HepG2 (cell line): ENCODE results near the gene TUBA8. TPM values are rescaled to one million over a fixed set of nuclear protein-coding genes. Genes with fewer than 3 reads are reported as not detected.

Experiments used
- ATAC-seq: fragments of 200-7000 bp; cut with Tn5 transposase; 3 replicates; pipeline ENCODE4 v1.9.1; 2020; ENCODE audit warnings: mild to moderate bottlenecking, moderate library complexity
- BruUV-seq: library from RNA; stranded (reverse); fragments of 400-500 nt; replicated peaks from 2 replicates; lab custom pipeline; 2021; lab: Mats Ljungman, UMichigan
- CTCF ChIA-PET: fragments of 300-600 bp; formaldehyde crosslinking; extraction: SDS; loops from one replicate; lab custom pipeline; 2021; ENCODE audit warnings: low total read pairs, inconsistent platforms, low intra/inter-chr PET ratio; lab: Yijun Ruan, JAX
- POLR2A ChIA-PET: fragments of 350-600 bp; sonication (Branson Sonifier 250); formaldehyde crosslinking; loops from one replicate; lab custom pipeline; 2020; ENCODE audit warnings: antibody characterized with exemption, inconsistent platforms; lab: Yijun Ruan, JAX
- DNase-seq: peaks from one replicate; pipeline ENCODE4 v3.0.0-alpha.2; 2015; ENCODE audit warnings: low spot score
- FAIRE-seq: peaks from 3 replicates; lab custom pipeline; 2011; peaks lifted over from hg19 to GRCh38; lab: Jason Lieb, UNC
- H2AFZ ChIP-seq: one replicate; pipeline ENCODE4 v1.6.1; 2011; ENCODE audit warnings: low read length, inconsistent platforms
- H3K27ac ChIP-seq: fragments of 300-600 bp; 3 replicates; pipeline ENCODE4 v1.8.0; 2011; ENCODE audit warnings: mixed run types, mild to moderate bottlenecking, mixed read lengths, low read length, inconsistent platforms; ENCODE audit not compliant: insufficient read depth; ENCODE audit errors: extremely low read length
- H3K27me3 ChIP-seq, 2 experiments: fragments of 200-600 bp in 1 of 2; 2 replicates in 1 of 2; 3 replicates in 1 of 2; pipeline versions ENCODE4 v1.6.0 to v1.8.0; 2011; ENCODE audit warnings: low read length in 2 of 2, mild to moderate bottlenecking in 2 of 2, moderate library complexity in 2 of 2, inconsistent platforms in 1 of 2; ENCODE audit not compliant: insufficient read depth in 2 of 2, control insufficient read depth in 1 of 2
- H3K36me3 ChIP-seq, 2 experiments: fragments of 200-600 bp in 1 of 2; replicated peaks in 1 of 2; 2 replicates in 1 of 2; 3 replicates in 1 of 2; pipeline versions ENCODE4 v1.5.1 to v1.8.0; 2011; ENCODE audit warnings: low read length in 2 of 2, inconsistent platforms in 1 of 2; ENCODE audit not compliant: insufficient read depth in 2 of 2, control insufficient read depth in 1 of 2
- H3K4me1 ChIP-seq: 2 replicates; pipeline ENCODE4 v1.5.1; 2012; ENCODE audit warnings: low read length, inconsistent platforms; ENCODE audit not compliant: insufficient read depth
- H3K4me2 ChIP-seq: 2 replicates; pipeline ENCODE4 v1.6.0; 2011; ENCODE audit warnings: low read depth, low read length, inconsistent platforms
- H3K4me3 ChIP-seq, 3 experiments: fragments of 200-600 bp in 1 of 3; sonication (generic), shearing (Covaris generic) in 1 of 3; replicated peaks in 1 of 3; 2 replicates each; pipeline ENCODE4 v1.5.1; 2011 to 2016; ENCODE audit warnings: low read length in 3 of 3, inconsistent platforms in 2 of 3, low read depth in 2 of 3, mild to moderate bottlenecking in 2 of 3, control low read depth in 1 of 3, mixed read lengths in 1 of 3; ENCODE audit not compliant: insufficient read depth in 1 of 3
- H3K79me2 ChIP-seq: one replicate; pipeline ENCODE4 v1.6.1; 2011; ENCODE audit warnings: low read length, inconsistent platforms; ENCODE audit not compliant: insufficient read depth
- H3K9ac ChIP-seq: 2 replicates; pipeline ENCODE4 v1.6.0; 2011; ENCODE audit warnings: mild to moderate bottlenecking, low read depth, low read length, inconsistent platforms; ENCODE audit not compliant: insufficient read depth
- H3K9me3 ChIP-seq: 2 replicates; pipeline ENCODE4 v1.5.1; 2012; ENCODE audit warnings: mild to moderate bottlenecking, low read length
- H4K20me1 ChIP-seq: 2 replicates; pipeline ENCODE4 v1.6.0; 2011; ENCODE audit warnings: inconsistent platforms, mild to moderate bottlenecking, low read length, moderate library complexity; ENCODE audit not compliant: insufficient read depth
- AGO2 ChIP-seq: fragments of 200-400 bp; formaldehyde crosslinking; optimal IDR thresholded peaks from 2 replicates; pipeline ENCODE3; 2017; ENCODE audit warnings: mild to moderate bottlenecking, low read depth, low read length, moderate library complexity
- ARNTL ChIP-seq: sonication (generic); formaldehyde crosslinking; IDR thresholded peaks from 2 replicates; pipeline ENCODE4 v1.4.0; 2020; ENCODE audit warnings: mild to moderate bottlenecking, missing genetic modification reagents
- ATF2 ChIP-seq: sonication (generic); formaldehyde crosslinking; IDR thresholded peaks from 2 replicates; pipeline ENCODE4 v1.4.0; 2020; ENCODE audit warnings: missing genetic modification reagents
- CENPX ChIP-seq: sonication (generic); formaldehyde crosslinking; IDR thresholded peaks from 2 replicates; pipeline ENCODE4 v1.9.0; 2021; ENCODE audit warnings: mild to moderate bottlenecking, missing genetic modification reagents, moderate library complexity
- EHMT2 ChIP-seq: fragments of 200-600 bp; sonication (generic); IDR thresholded peaks from 2 replicates; pipeline ENCODE4 v1.7.0; 2017; ENCODE audit warnings: antibody characterized with exemption, low read depth, low read length, borderline replicate concordance
- HOMEZ ChIP-seq: IDR thresholded peaks from 2 replicates; pipeline ENCODE4 v1.6.1; 2016; ENCODE audit warnings: low read depth
- MLLT10 ChIP-seq: sonication (generic); formaldehyde crosslinking; IDR thresholded peaks from 2 replicates; pipeline ENCODE4 v1.4.0; 2020; ENCODE audit warnings: missing genetic modification reagents
- ZBTB26 ChIP-seq: IDR thresholded peaks from 2 replicates; pipeline ENCODE4 v1.6.1; 2016; ENCODE audit warnings: missing compliant biosample characterization, missing genetic modification reagents, borderline replicate concordance
- ZFP36L2 ChIP-seq: sonication (generic); formaldehyde crosslinking; IDR thresholded peaks from 2 replicates; pipeline ENCODE4 v1.4.0; 2020; ENCODE audit warnings: missing genetic modification reagents
- ZFY ChIP-seq: sonication (generic); formaldehyde crosslinking; IDR thresholded peaks from 2 replicates; pipeline ENCODE4 v1.4.0; 2020; ENCODE audit warnings: missing genetic modification reagents
- ZNF121 ChIP-seq: sonication (generic); formaldehyde crosslinking; IDR thresholded peaks from 2 replicates; pipeline ENCODE4 v1.5.0; 2020; ENCODE audit warnings: mild to moderate bottlenecking, missing genetic modification reagents
- ZNF468 ChIP-seq: sonication (generic); formaldehyde crosslinking; IDR thresholded peaks from 2 replicates; pipeline ENCODE4 v1.8.0; 2022; ENCODE audit warnings: mild to moderate bottlenecking, moderate library complexity, missing genetic modification reagents
- ZNF496 ChIP-seq: sonication (generic); formaldehyde crosslinking; IDR thresholded peaks from 2 replicates; pipeline ENCODE4 v1.8.1; 2023; ENCODE audit warnings: mild to moderate bottlenecking, moderate library complexity, missing genetic modification reagents; ENCODE audit not compliant: insufficient replicate concordance
- ZNF530 ChIP-seq: sonication (generic); formaldehyde crosslinking; IDR thresholded peaks from 2 replicates; pipeline ENCODE4 v1.5.0; 2020; ENCODE audit warnings: low read depth, mild to moderate bottlenecking, missing genetic modification reagents
- ZSCAN29 ChIP-seq: sonication (generic); formaldehyde crosslinking; conservative IDR thresholded peaks from 2 replicates; pipeline ENCODE4 v1.4.0; 2020; ENCODE audit warnings: mild to moderate bottlenecking, missing genetic modification reagents
- WGBS: methylation state at CpG from one replicate; pipeline ENCODE4 v1.1.6; 2017; ENCODE audit warnings: low lambda C conversion rate; 5-methylcytosine and 5-hydroxymethylcytosine counted together
- in situ Hi-C: cut with HindIII; loops from 2 replicates; pipeline ENCODE4 v1.10.0; 2017; ENCODE audit warnings: low pct_unique_long_range_greater_than_20kb; ENCODE audit not compliant: extremely low pct_ligation_motif_present
- intact Hi-C: fragments of 100-400 bp; cut with micrococcal nuclease; formaldehyde crosslinking; loops from one replicate; pipeline ENCODE4 v1.10.0; 2022; ENCODE audit not compliant: unreplicated experiment
- polyA plus RNA-seq, 8 experiments: library from polyadenylated mRNA; depleted of rRNA in 3 of 8; stranded (reverse) in 7 of 8; unstranded in 1 of 8; fragments of >200 nt; fragmentation: Illumina TruSeq in 4 of 8; extraction: Trizol in 4 of 8; gene quantifications; 2 replicates each; pipeline versions ENCODE4 v1.2.1 to v1.2.3, GENCODE V29; 2011 to 2016; ENCODE audit warnings: low read depth in 4 of 8, missing spikeins in 1 of 8, mixed read lengths in 1 of 8; ENCODE audit not compliant: insufficient read depth in 1 of 8
- total RNA-seq, 5 experiments: library from RNA; depleted of rRNA; stranded (reverse); fragments of >200 nt; fragmentation: Illumina TruSeq; extraction: Trizol; gene quantifications; 2 replicates each; pipeline ENCODE4 v1.2.3, GENCODE V29; 2016; ENCODE audit warnings: low read depth in 1 of 5

The TUBA8 gene
- total and polyA plus RNA-seq, 2 of the 13 experiments (the other 11 are each of a cell fraction or from before 2014, with no cell fraction given), result 0.35 to 0.69 TPM

GRCh38 chr22:18130699-18131429 is 20.3 kb downstream of the TUBA8 start:
- Histone ChIP-seq H3K4me3 (no peak overlapping the region), H4K20me1 (no peaks in the 10 kb centered on the region), H3K9ac (no peak overlapping the region), H3K79me2 (no peaks in the 10 kb centered on the region), H3K4me2 (no peak overlapping the region), H2AFZ (no peak overlapping the region), H3K36me3 (peaks cover 2 to 6% of the 10 kb centered on the region in 2 experiments; a peak in 3 of 5 replicates), H3K27me3 (no peaks in the 10 kb centered on the region), H3K9me3 (no peaks in the 10 kb centered on the region), H3K27ac (no peak overlapping the region), H3K4me1 (no peaks in the 10 kb centered on the region)
- no TSS peak for BruUV-seq
- 95% methylated on average over 20 of the region's 20 CpGs for WGBS
- CTCF ChIA-PET, result no interaction called here
- in situ Hi-C loops, result no loop called here
- DNase-seq (no peak), ATAC-seq (no peak), FAIRE-seq (no peak)
- POLR2A ChIA-PET, result no interaction called here
- peak; percentile 34 for TF ChIP-seq AGO2
- TF ChIP-seq ZNF496 (CRISPR knock-in tag), result no peak
- intact Hi-C loops, result no loop called here

DNA sequence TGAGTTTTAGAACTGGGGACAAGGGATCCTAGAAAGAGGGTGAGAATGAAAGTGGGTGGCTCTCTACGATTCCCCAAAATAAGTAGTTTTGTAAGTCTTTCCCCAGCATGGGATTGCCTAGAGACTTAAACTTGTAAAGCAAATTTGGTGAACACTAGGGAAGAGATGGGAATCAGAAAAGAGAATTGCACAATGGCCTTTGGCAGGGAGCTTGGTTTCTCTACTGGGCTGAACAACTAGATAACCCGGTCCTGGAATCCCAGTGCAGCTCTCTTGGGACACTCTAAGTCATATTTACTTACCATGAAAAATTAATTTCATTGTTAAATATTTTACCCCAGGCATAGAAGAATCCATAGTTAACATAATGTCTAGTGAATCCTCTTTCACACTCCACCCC is 22.8 kb downstream of the TUBA8 start:
- H3K27ac ChIP-seq, result no peak overlapping the region
- DNase-seq (no peak), ATAC-seq (no peak), FAIRE-seq (no peak)
- H4K20me1 ChIP-seq, result no peaks in the 10 kb centered on the region
- intact Hi-C loops, result no loop called here
- H3K4me2 ChIP-seq, result no peak overlapping the region
- H3K9ac ChIP-seq, result no peak overlapping the region
- 92% methylated on average over 2 of the region's 2 CpGs for WGBS
- CTCF ChIA-PET, result no interaction called here
- POLR2A ChIA-PET, result no interaction called here
- H3K4me3 ChIP-seq, result no peak overlapping the region
- H3K79me2 ChIP-seq, result no peaks in the 10 kb centered on the region
- H2AFZ ChIP-seq, result no peak overlapping the region
- H3K4me1 ChIP-seq, result no peaks in the 10 kb centered on the region
- no peaks in the 10 kb centered on the region for H3K9me3 ChIP-seq
- H3K27me3 ChIP-seq, result no peaks in the 10 kb centered on the region
- in situ Hi-C loops, result no loop called here
- TF ChIP-seq EHMT2 (no peak), ZNF530 (CRISPR knock-in tag) (no peak), MLLT10 (no peak), ZNF121 (CRISPR knock-in tag) (no peak), ARNTL (CRISPR knock-in tag) (no peak), ATF2 (CRISPR knock-in tag) (no peak), ZFP36L2 (CRISPR knock-in tag) (no peak), ZBTB26 (no peak), CENPX (CRISPR knock-in tag) (no peak), HOMEZ (CRISPR knock-in tag) (no peak), ZFY (CRISPR knock-in tag) (no peak), ZNF468 (no peak), ZSCAN29 (CRISPR knock-in tag) (no peak)
- peaks cover 2 to 6% of the 10 kb centered on the region in 2 experiments; a peak in 3 of 5 replicates for H3K36me3 ChIP-seq
- no TSS peak for BruUV-seq
